Heart left ventricle (tissue), 16 donors: ENCODE measurements around the gene MTUS2. TPM values are rescaled to one million over a fixed set of nuclear protein-coding genes. Genes with fewer than 3 reads are reported as not detected.

Experiments
- ATAC-seq, 4 donors: fragments of 200-7000 bp; cut with Tn5 transposase; one replicate each; pipeline ENCODE4 v1.9.1; 2020 to 2022; ENCODE audit warnings: moderate library complexity in 4 of 4, mild to moderate bottlenecking in 3 of 4, moderate number of reproducible peaks in 1 of 4
- DNase-seq, 5 donors: peaks; one replicate each; pipeline ENCODE4 v3.0.0-alpha.2; 2020
- H3K27ac ChIP-seq, 12 donors: fragments of 200-600 bp; sonication (generic) in 4 of 12; one replicate each; pipeline versions ENCODE4 v1.5.0 to v1.8.0; 2016 to 2022; ENCODE audit warnings: mild to moderate bottlenecking in 2 of 12
- H3K27me3 ChIP-seq, 9 donors: fragments of 200-600 bp; sonication (generic) in 2 of 9; one replicate each; pipeline versions ENCODE4 v1.5.1 to v1.8.0; 2016 to 2022; ENCODE audit warnings: mild to moderate bottlenecking in 3 of 9
- H3K36me3 ChIP-seq, 9 donors: fragments of 200-600 bp; sonication (generic) in 2 of 9; one replicate each; pipeline versions ENCODE4 v1.5.0 to v1.8.0; 2018 to 2022; ENCODE audit warnings: mild to moderate bottlenecking in 2 of 9
- H3K4me1 ChIP-seq, 12 donors: fragments of 200-600 bp; sonication (generic) in 4 of 12; one replicate each; pipeline versions ENCODE4 v1.5.0 to v1.8.0; 2016 to 2022; ENCODE audit warnings: mild to moderate bottlenecking in 3 of 12
- H3K4me3 ChIP-seq, 12 donors: fragments of 200-600 bp; sonication (generic) in 4 of 12; one replicate each; pipeline versions ENCODE4 v1.5.0 to v1.8.0; 2017 to 2022; ENCODE audit warnings: mild to moderate bottlenecking in 9 of 12, moderate library complexity in 4 of 12
- H3K9me3 ChIP-seq, 12 donors: fragments of 200-600 bp; sonication (generic) in 4 of 12; one replicate each; pipeline versions ENCODE4 v1.5.0 to v1.8.0; 2016 to 2022; ENCODE audit warnings: mild to moderate bottlenecking in 1 of 12
- CTCF ChIP-seq, 12 donors: fragments of 200-600 bp; sonication (generic) in 4 of 12; IDR thresholded peaks; one replicate each; pipeline versions ENCODE4 v1.5.0 to v1.8.0; 2018 to 2022; ENCODE audit warnings: antibody characterized with exemption in 12 of 12, mild to moderate bottlenecking in 5 of 12
- POLR2A ChIP-seq, 2 donors: fragments of 450-650 bp; IDR thresholded peaks; one replicate each; pipeline ENCODE4 v1.6.1; 2017; ENCODE audit warnings: antibody characterized with exemption in 2 of 2, mild to moderate bottlenecking in 2 of 2, moderate library complexity in 2 of 2
- WGBS, 4 donors: extraction: QIAGEN DNeasy Blood & Tissue Kit in 2 of 4; methylation state at CpG; one replicate each; pipeline versions ENCODE4 v1.1.5 to v1.1.7; 2013 to 2018; 5-methylcytosine and 5-hydroxymethylcytosine counted together
- intact Hi-C, 10 donors: fragments of 100-400 bp; cut with DNase I; formaldehyde crosslinking; loops; one replicate each; pipeline versions ENCODE4 v1.11.1 to v1.14.2; 2022
- polyA plus RNA-seq, 2 donors: library from polyadenylated mRNA; stranded (reverse); fragments of 200-250 nt; gene quantifications; one replicate each; pipeline ENCODE4 v1.2.3, GENCODE V29; 2013
- total RNA-seq, 9 donors: library from RNA; depleted of rRNA in 2 of 9; stranded (reverse); fragments of >200 nt in 2 of 9; fragmentation: NEBNext Ultra II Directional in 3 of 9; extraction: Animal tissue kit (Norgen Biotek cat#: 25700) in 3 of 9; gene quantifications; one replicate each; pipeline versions ENCODE4 v1.1.0 to v1.2.4, GENCODE V29; 2016 to 2023
- donor health status: ischemic (EF 13 %, LVEDD 7.1; RV severe dilation, severe dysfunction).
- donor health status: healthy with polysubstance abuse.
- donor health status: DM: no; HTN: yes; CAD: no.
- donor health status: DM: no; HTN: no; CAD: no.
- donor health status: ischemic (EF 25% LVEDD 6.9; RV normal size, moderate dysfunction).
- donor health status: ischemic (EF 25% LVEDD 5.7; RV mildly dilated, moderate dysfunction).
- donor health status: healthy.
- donor health status: DM: yes; HTN: yes; CAD: no.
- donor health status: ischemic (EF 35%, LVEDD 5.7; RV mildly dilated, moderate dysfunction).
- donor health status: nonischemic (EF 11% LVEDD 7.7; RV severe dilation, severe dysfunction).
- donor health status: DM: yes; HTN: yes; CAD: no.
- donor health status: PGD.
- donor health status: ischemic (EF 29% LVEDD 5.4; RV normal size, mild dysfunction).
- donor health status: nonischemic (EF 23%, LVEDD 6.1; RV moderate dilation, normal function).

The MTUS2 gene
- total and polyA plus RNA-seq, 11 donors, result 28.7 to 174 (median 67.9) TPM

DNA sequence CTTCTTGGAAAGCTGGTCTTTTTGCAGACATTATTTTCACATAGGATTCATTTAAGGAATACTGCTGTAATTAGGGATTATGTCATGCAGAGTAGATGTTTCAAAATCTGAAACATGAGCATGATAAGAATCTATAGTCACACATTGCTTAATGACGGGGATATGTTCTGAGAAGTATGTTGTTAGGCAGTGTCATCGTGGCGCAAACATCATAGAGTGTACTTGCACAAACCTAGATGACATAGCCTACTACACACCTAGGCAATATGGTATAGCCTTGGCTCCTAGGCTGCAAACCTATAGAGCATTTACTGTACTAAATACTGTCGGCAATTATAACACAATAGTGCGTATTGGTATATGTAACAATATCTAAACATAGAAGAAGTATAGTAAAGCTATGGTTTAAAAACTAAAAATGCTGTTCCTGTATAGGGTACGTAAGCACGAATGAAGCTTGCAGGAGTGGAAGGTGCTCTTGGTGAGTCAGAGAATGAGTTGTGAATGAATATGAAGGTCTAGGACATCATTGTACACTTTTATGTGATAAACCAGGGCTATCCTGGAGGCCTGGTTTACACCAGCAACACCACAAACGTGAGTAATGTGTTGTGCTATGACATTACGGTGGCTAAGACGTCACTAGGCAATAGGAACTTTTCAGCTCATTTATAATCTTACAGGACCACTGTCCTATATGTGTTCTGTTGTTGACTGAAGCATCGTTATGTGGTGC lies 283.1 kb downstream of the MTUS2 start:
- no peak for DNase-seq
- Histone ChIP-seq H3K9me3 (no peaks in the 10 kb centered on the region), H3K4me3 (no peak overlapping the region), H3K4me1 (peaks cover 0 to 10% (median 0%) of the 10 kb centered on the region in 12 donors), H3K36me3 (no peaks in the 10 kb centered on the region), H3K27ac (no peak overlapping the region), H3K27me3 (no peaks in the 10 kb centered on the region)
- TF ChIP-seq CTCF (IDR thresholded peaks at IDR 0.05) (no peak), POLR2A (IDR thresholded peaks at IDR 0.05) (no peak)
- ATAC-seq, result no peak
- WGBS, 4 donors, result 68 to 72% (median 70%) methylated on average over 11 of the region's 11 CpGs
- intact Hi-C loops, result no loop called here

DNA sequence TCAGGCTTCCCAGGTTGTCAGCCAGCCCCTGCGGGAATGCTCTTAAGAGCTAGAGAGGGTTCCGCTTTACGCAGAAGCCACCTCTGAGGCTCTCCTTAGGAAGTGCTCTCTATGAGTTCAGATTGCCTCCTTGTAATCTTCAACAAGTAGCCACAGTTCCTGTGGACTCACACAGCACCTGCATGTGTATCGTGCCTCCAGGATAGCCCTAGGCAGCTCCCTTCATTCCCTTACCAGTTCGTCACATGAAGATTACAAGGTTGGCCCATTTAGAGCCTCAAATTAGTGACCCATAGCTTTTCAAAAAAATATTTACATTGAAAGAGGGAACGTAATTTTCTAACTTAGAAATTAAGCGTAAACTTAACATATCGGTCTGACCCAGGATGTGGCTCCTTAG lies 284.3 kb downstream of the MTUS2 start:
- intact Hi-C loops, result no loop called here
- no peaks in the 10 kb centered on the region for H3K9me3 ChIP-seq
- H3K36me3 ChIP-seq, result no peaks in the 10 kb centered on the region
- whole genome bisulfite sequencing, 4 donors, result 90 to 91% (median 90%) methylated on average over 8 of the region's 8 CpGs
- TF ChIP-seq POLR2A (IDR thresholded peaks at IDR 0.05) (no peak), CTCF (IDR thresholded peaks at IDR 0.05) (no peak)
- no peak for DNase-seq
- H3K27ac ChIP-seq, result no peak overlapping the region
- ATAC-seq, result no peak
- no peak overlapping the region for H3K4me3 ChIP-seq
- peaks cover 0 to 15% (median 0%) of the 10 kb centered on the region in 12 donors for H3K4me1 ChIP-seq
- H3K27me3 ChIP-seq, result no peaks in the 10 kb centered on the region

- H3K27ac ChIP-seq, result no peak overlapping the region
- H3K36me3 ChIP-seq, result no peaks in the 10 kb centered on the region
- no peak for DNase-seq
- peaks cover 0 to 14% (median 0%) of the 10 kb centered on the region in 12 donors for H3K4me1 ChIP-seq
- no peak for ATAC-seq
- 67 to 85% (median 70%) methylated on average over 4 of the region's 4 CpGs for WGBS, 4 donors
- no peak overlapping the region for H3K4me3 ChIP-seq
- H3K27me3 ChIP-seq, result no peaks in the 10 kb centered on the region
- TF ChIP-seq POLR2A (IDR thresholded peaks at IDR 0.05) (no peak), CTCF (IDR thresholded peaks at IDR 0.05) (no peak)
- intact Hi-C loops, result no loop called here
- no peaks in the 10 kb centered on the region for H3K9me3 ChIP-seq
Observed at GRCh38 chr13:29105779-29106178, 285.6 kb downstream of the MTUS2 start.

DNA sequence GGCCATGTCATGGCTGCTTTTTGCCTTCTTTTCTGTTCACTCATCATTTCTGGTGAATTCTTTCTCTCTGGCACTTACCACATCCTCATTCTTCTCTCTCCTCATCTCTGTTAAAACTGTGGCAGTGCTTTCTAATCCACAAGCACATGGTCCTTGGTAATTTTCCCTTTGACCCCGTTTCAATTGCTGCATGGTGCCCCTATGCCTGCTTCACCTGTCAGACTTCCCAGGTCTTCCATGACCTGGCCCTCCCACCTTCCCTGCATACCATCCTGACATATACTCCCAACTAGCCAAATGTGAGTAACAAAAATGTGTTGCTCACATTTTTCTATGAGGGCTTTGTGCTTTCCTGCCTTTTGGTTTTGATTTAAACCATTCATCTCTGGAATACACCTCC lies 286.5 kb downstream of the MTUS2 start:
- peaks cover 0 to 19% (median 0%) of the 10 kb centered on the region in 12 donors for H3K4me1 ChIP-seq
- DNase-seq (no peak), ATAC-seq (no peak)
- intact Hi-C loops, result no loop called here
- no peak for TF ChIP-seq POLR2A (IDR thresholded peaks at IDR 0.05)
- TF ChIP-seq CTCF (IDR thresholded peaks at IDR 0.05), result no peak
- no peaks in the 10 kb centered on the region for H3K27me3 ChIP-seq
- H3K9me3 ChIP-seq, result no peaks in the 10 kb centered on the region
- H3K36me3 ChIP-seq, result no peaks in the 10 kb centered on the region
- 52 to 77% (median 61%) methylated on average over 1 of the region's 1 CpG for WGBS, 4 donors
- no peak overlapping the region for H3K27ac ChIP-seq
- H3K4me3 ChIP-seq, result no peak overlapping the region
